Measurements from ENCODE around the gene LMO1.

DNA sequence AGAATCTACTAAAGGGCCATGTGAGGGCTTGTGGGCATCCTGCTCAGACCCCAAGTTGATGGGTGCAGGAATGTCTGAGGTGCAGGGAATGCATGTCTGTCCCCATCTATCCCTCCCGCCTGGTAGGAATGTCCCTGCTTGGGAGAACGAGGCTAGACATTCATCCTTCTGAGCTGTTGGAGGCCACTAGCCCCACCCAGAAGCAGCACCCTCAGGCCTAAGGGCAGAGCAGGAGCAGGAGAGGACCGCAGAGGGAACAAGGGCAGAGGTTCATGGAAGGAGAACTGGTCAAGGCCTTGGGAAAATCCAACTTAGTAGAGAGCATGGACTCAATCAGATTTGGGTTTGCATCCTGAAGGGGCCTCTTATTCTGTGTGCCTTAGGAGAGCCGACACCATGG is 22.1 kb upstream of the LMO1 start:
- TF ChIP-seq CTCF (conservative IDR thresholded peaks at IDR 0.05; ENCODE audit: low read length) (no peak), EZH2phosphoT487 (IDR thresholded peaks at IDR 0.05; ENCODE audit: borderline replicate concordance) (no peak)

All from Loucy (cell line).